Medulla oblongata (tissue), 1 donor: ENCODE measurements around the gene SSX5.
"Not testable (repeated sequence)": the region's sequence is repeated elsewhere in the genome, so short reads cannot be mapped to it uniquely, and the experiment has no call there.

Experiments used
- DNase-seq: peaks from one replicate; pipeline ENCODE4 v3.0.0-alpha.2; 2015; ENCODE audit errors: extremely low spot score

Gene SSX5

GRCh38 chrX:48196745-48197201 is at the start of gene SSX5:
SSX5 (minus strand) TSS chrX:48196795; CDS start chrX:48195358, 1,437 bp downstream.
- no peak for DNase-seq

- DNase-seq, result not testable (repeated sequence)
Observed at GRCh38 chrX:48224196-48224595, 27.6 kb upstream of the SSX5 start.

- not testable (repeated sequence) for DNase-seq
Observed at GRCh38 chrX:48214341-48214740, 17.7 kb upstream of the SSX5 start.

- DNase-seq, result not testable (repeated sequence)
Observed at GRCh38 chrX:48190024-48190423, 6.6 kb downstream of the SSX5 start.

GRCh38 chrX:48181882-48182281 is 14.7 kb downstream of the SSX5 start:
- DNase-seq, result not testable (repeated sequence)

GRCh38 chrX:48180811-48181210 is 15.8 kb downstream of the SSX5 start:
- DNase-seq, result no peak

GRCh38 chrX:48179691-48180090 is 16.9 kb downstream of the SSX5 start:
- no peak for DNase-seq

- DNase-seq, result not testable (repeated sequence)
Observed at GRCh38 chrX:48166322-48166721, 30.3 kb downstream of the SSX5 start.

- DNase-seq, result no peak
Observed at GRCh38 chrX:48165241-48165640, 31.4 kb downstream of the SSX5 start.

GRCh38 chrX:48156014-48156413 is 40.6 kb downstream of the SSX5 start:
- DNase-seq, result no peak

GRCh38 chrX:48154796-48155195 is 41.8 kb downstream of the SSX5 start:
- no peak for DNase-seq

GRCh38 chrX:48153769-48154168 is 42.8 kb downstream of the SSX5 start:
- no peak for DNase-seq

GRCh38 chrX:48142697-48143096 is 53.9 kb downstream of the SSX5 start:
- DNase-seq, result not testable (repeated sequence)

- not testable (repeated sequence) for DNase-seq
Observed at GRCh38 chrX:48141810-48142508, 54.6 kb downstream of the SSX5 start.

- DNase-seq, result not testable (repeated sequence)
Observed at GRCh38 chrX:48139076-48139475, 57.5 kb downstream of the SSX5 start.
